ENCODE measurements around the gene PLCE1.
A peak's percentile ranks its signal among the peaks of the same experiment; 100 is the strongest.

- TF ChIP-seq CTCF (IDR thresholded peaks at IDR 0.05) (peak in 2 of 4 experiments; percentile 24 to 27), POLR2AphosphoS5 (IDR thresholded peaks at IDR 0.05) (peak; percentile 10), POLR2A (IDR thresholded peaks at IDR 0.05) (peak in 1 of 2 donors; percentile 29)
These were observed at the start of gene PLCE1 for GRCh38 chr10:93993782-93994437.

All from gastroesophageal sphincter (tissue), 3 donors.